Stimulated activated CD4-positive, alpha-beta T cell treated with anti-CD3 and anti-CD28 coated beads, Interleukin-12 subunit alpha, Interleukin-12 subunit beta, amount 100 ng/mL, for 24 hours (primary cell): ENCODE results near the gene AVPI1.
"Not testable (repeated sequence)": the region's sequence is repeated elsewhere in the genome, so short reads cannot be mapped to it uniquely, and the experiment has no call there.

ENCODE experiments used
- DNase-seq, 2 experiments: peaks; one replicate each; pipeline ENCODE4 v3.0.0-alpha.2; 2020; ENCODE audit warnings: low read depth in 2 of 2

The AVPI1 gene

GRCh38 chr10:97711640-97712572 lies 24.9 kb upstream of the AVPI1 start:
- no peak for DNase-seq

- DNase-seq = peak in 1 of 2 experiments; percentile 31
Measured at GRCh38 chr10:97708976-97709946, 22.2 kb upstream of the AVPI1 start.

GRCh38 chr10:97708167-97708566 lies 21.1 kb upstream of the AVPI1 start:
- no peak for DNase-seq

- no peak for DNase-seq
Measured at GRCh38 chr10:97707134-97707861, 20.3 kb upstream of the AVPI1 start.

GRCh38 chr10:97705006-97705670 lies 18.1 kb upstream of the AVPI1 start:
- no peak for DNase-seq

GRCh38 chr10:97704341-97704740 lies 17.3 kb upstream of the AVPI1 start:
- no peak for DNase-seq

GRCh38 chr10:97703398-97704067 lies 16.5 kb upstream of the AVPI1 start:
- no peak for DNase-seq

- peak in 1 of 2 experiments; percentile 32 for DNase-seq
Measured at GRCh38 chr10:97701438-97702069, 14.5 kb upstream of the AVPI1 start.

GRCh38 chr10:97698072-97698655 lies 11.1 kb upstream of the AVPI1 start:
- not testable (repeated sequence) for DNase-seq

- no peak for DNase-seq
Measured at GRCh38 chr10:97690133-97690532, 3.1 kb upstream of the AVPI1 start.

- no peak for DNase-seq
Measured at GRCh38 chr10:97689559-97690020, 2.5 kb upstream of the AVPI1 start.

- DNase-seq = no peak
Measured at GRCh38 chr10:97687785-97688781, 1.0 kb upstream of the AVPI1 start.

GRCh38 chr10:97686301-97686961 lies 610 bp downstream of the AVPI1 start:
- DNase-seq = no peak

GRCh38 chr10:97685395-97685958 lies 1.6 kb downstream of the AVPI1 start:
- no peak for DNase-seq

GRCh38 chr10:97684866-97685394 lies 2.1 kb downstream of the AVPI1 start:
- DNase-seq = no peak

GRCh38 chr10:97684368-97684713 lies 2.7 kb downstream of the AVPI1 start:
- DNase-seq = not testable (repeated sequence)
